ENCODE data around the gene STX1B. TPM values are rescaled to one million over a fixed set of nuclear protein-coding genes. Genes with fewer than 3 reads are reported as not detected.

STX1B gene
- polyA plus RNA-seq, 1 experiment, result 1.5 TPM

- CTCF ChIA-PET, result no interaction called here
- no peak for TF ChIP-seq CTCF (IDR thresholded peaks at IDR 0.05; ENCODE audit: insufficient read depth, low read depth, low read length)
- Histone ChIP-seq H3K27me3 (ENCODE audit: control insufficient read depth, insufficient read depth, low read length) (no peaks in the 10 kb centered on the region), H3K36me3 (ENCODE audit: control insufficient read depth, insufficient read depth, low read length) (peaks cover 10% of the 10 kb centered on the region), H3K4me3 (ENCODE audit: low read depth, low read length) (peak within 1 kb of the TSS; percentile 90)
- POLR2A ChIA-PET, result no interaction called here
- DNase-seq (ENCODE audit: low read depth), result no peak
Measured at GRCh38 chr16:30948667-30949649, 61.5 kb downstream of the STX1B start, which contains the start of gene ORAI3. ORAI3 (plus strand) TSS chr16:30949068; CDS start chr16:30949290, 222 bp downstream.

GRCh38 chr16:30947859-30948666 lies 62.4 kb downstream of the STX1B start:
- no peak for TF ChIP-seq CTCF (IDR thresholded peaks at IDR 0.05; ENCODE audit: insufficient read depth, low read depth, low read length)
- peak; percentile 87 for DNase-seq (ENCODE audit: low read depth)
- Histone ChIP-seq H3K36me3 (ENCODE audit: control insufficient read depth, insufficient read depth, low read length) (peaks cover 12% of the 10 kb centered on the region), H3K27me3 (ENCODE audit: control insufficient read depth, insufficient read depth, low read length) (no peaks in the 10 kb centered on the region), H3K4me3 (ENCODE audit: low read depth, low read length) (peak overlapping the region; percentile 90)
- ChIA-PET POLR2A (no interaction called here), CTCF (interaction anchor here (1.1 kb wide), 1 partner anchor 109 kb away, joined by 4 read pairs; no protein-coding TSS in a partner anchor)

GRCh38 chr16:30947541-30947858 lies 62.9 kb downstream of the STX1B start:
- ChIA-PET POLR2A (no interaction called here), CTCF (interaction anchor here (1.1 kb wide), 1 partner anchor 108 kb away, joined by 4 read pairs; no protein-coding TSS in a partner anchor)
- Histone ChIP-seq H3K4me3 (ENCODE audit: low read depth, low read length) (no peak overlapping the region), H3K27me3 (ENCODE audit: control insufficient read depth, insufficient read depth, low read length) (no peaks in the 10 kb centered on the region), H3K36me3 (ENCODE audit: control insufficient read depth, insufficient read depth, low read length) (peaks cover 15% of the 10 kb centered on the region)
- no peak for TF ChIP-seq CTCF (IDR thresholded peaks at IDR 0.05; ENCODE audit: insufficient read depth, low read depth, low read length)
- DNase-seq (ENCODE audit: low read depth), result no peak

- no peaks in the 10 kb centered on the region for H3K27me3 ChIP-seq (ENCODE audit: control insufficient read depth, insufficient read depth, low read length)
- POLR2A ChIA-PET, result no interaction called here
- no peak for DNase-seq (ENCODE audit: low read depth)
- peaks cover 19% of the 10 kb centered on the region for H3K36me3 ChIP-seq (ENCODE audit: control insufficient read depth, insufficient read depth, low read length)
- CTCF ChIA-PET, result interaction anchor here (1.1 kb wide), 1 partner anchor 108 kb away, joined by 4 read pairs; no protein-coding TSS in a partner anchor
- H3K4me3 ChIP-seq (ENCODE audit: low read depth, low read length), result no peak overlapping the region
- TF ChIP-seq CTCF (IDR thresholded peaks at IDR 0.05; ENCODE audit: insufficient read depth, low read depth, low read length), result no peak
Measured at GRCh38 chr16:30946671-30947540, 63.5 kb downstream of the STX1B start.
